ENCODE data around the gene SCAMP4. TPM values are rescaled to one million over a fixed set of nuclear protein-coding genes. Genes with fewer than 3 reads are reported as not detected.
A peak's percentile ranks its signal among the peaks of the same experiment; 100 is the strongest.

SCAMP4 gene
- total RNA-seq, 4 donors from 2014 or later: 48.6 to 73.4 (median 58.1) TPM

DNA sequence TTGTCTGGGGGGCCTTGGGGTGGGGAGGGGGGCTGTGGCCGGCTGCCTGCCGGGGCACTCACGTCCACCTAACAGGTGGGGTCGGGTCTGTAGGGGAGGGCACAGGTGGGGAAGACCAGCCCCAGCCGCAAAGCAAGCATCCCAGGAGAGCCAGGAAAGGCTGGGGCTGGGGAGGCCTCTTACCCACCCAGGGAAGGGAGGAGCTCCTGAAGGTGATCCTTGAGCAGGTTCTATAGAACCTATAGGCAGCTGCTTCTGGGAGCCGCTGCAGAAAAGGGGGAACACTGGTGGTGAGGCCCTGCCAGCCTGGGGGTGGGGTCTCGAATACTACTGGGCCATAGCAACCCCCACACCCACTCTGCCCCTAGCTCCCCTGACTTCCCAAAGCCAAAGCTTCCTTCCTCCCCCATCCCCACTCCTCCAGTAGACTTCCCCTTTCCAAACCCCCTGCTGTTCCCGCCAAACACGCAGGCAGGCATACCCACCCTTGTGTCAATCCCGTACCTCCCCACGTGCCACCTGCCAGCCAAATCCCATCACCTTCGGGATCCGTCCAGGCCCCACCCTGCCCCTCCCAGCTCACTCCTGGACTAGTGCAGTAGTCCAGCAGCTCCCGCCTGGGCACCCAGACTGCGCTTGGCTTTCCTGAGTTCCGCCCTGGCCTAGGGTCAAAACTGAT, 47.4 kb upstream of the SCAMP4 start:
- H3K36me3 ChIP-seq: no peaks in the 10 kb centered on the region
- peak overlapping the region in 1 of 2 donors; percentile 57 for H3K4me3 ChIP-seq
- peaks cover 0 to 99% (median 78%) of the 10 kb centered on the region in 3 donors for H3K4me1 ChIP-seq
- peak overlapping the region; percentile 54 to 89 (median 84) for H3K27ac ChIP-seq
- no peaks in the 10 kb centered on the region for H3K9me3 ChIP-seq
- no peak for ATAC-seq
- no peak for TF ChIP-seq CTCF (IDR thresholded peaks at IDR 0.05)
- no peak for TF ChIP-seq POLR2AphosphoS5 (IDR thresholded peaks at IDR 0.05)
- TF ChIP-seq POLR2A (IDR thresholded peaks at IDR 0.05): no peak
- no peak for TF ChIP-seq EP300 (IDR thresholded peaks at IDR 0.05)
- H3K27me3 ChIP-seq: peaks cover 67% of the 10 kb centered on the region
- 31 to 36% methylated on average over 7 of the region's 16 CpGs for WGBS, 2 donors (ENCODE audit: low coverage in 1 of 2)

DNA sequence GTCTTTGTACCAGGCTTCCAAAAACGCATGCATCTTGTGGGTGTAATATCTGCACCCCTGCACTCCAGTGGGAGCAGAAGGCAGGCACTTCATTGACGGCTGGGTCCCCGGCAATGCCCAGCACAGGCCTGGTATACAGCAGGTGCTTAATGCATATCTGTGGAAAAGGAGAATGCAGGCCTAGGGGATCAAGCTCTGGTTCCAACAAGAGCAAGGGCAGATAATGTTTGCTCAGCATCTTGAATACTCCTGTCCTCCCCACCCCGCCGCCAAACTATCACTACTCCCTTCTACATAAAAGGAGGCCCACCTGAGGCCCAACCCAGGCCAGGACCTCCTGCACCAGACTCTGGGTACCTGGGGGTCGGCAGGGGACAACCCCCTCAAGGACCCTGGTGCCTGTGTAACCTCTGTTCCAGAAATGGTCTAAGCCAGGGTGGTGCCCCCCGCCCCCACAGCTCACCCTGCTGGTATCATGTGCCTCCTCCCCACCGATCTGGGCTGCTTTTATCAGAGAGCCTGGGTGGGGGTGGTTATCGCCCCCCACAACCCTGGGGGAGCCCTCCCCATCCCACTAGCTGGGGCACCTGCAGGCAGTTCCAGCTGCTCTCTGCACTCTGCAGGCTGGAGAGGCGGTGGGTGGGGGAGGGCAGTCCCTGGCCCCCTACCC, 46.7 kb upstream of the SCAMP4 start:
- peak overlapping the region in 3 of 4 donors; percentile 82 to 89 (median 85) for H3K27ac ChIP-seq
- peaks cover 67% of the 10 kb centered on the region for H3K27me3 ChIP-seq
- H3K9me3 ChIP-seq: no peaks in the 10 kb centered on the region
- H3K36me3 ChIP-seq: no peaks in the 10 kb centered on the region
- no peak for ATAC-seq
- 63% methylated on average over 2 of the region's 10 CpGs; no CpG with 5 or more reads in 1 of the 2 donors for WGBS, 2 donors (ENCODE audit: low coverage in 1 of 2)
- TF ChIP-seq CTCF (IDR thresholded peaks at IDR 0.05) (no peak), POLR2AphosphoS5 (IDR thresholded peaks at IDR 0.05) (no peak), EP300 (IDR thresholded peaks at IDR 0.05) (no peak), POLR2A (IDR thresholded peaks at IDR 0.05) (no peak)
- peaks cover 0 to 91% (median 76%) of the 10 kb centered on the region in 3 donors for H3K4me1 ChIP-seq
- H3K4me3 ChIP-seq: no peak overlapping the region

GRCh38 chr19:1859331-1859781, 45.8 kb upstream of the SCAMP4 start:
- 19 to 23% methylated on average over 3 to 10 of the region's 18 CpGs for WGBS, 2 donors (ENCODE audit: low coverage in 1 of 2)
- peaks cover 67% of the 10 kb centered on the region for H3K27me3 ChIP-seq

GRCh38 chr19:1860042-1860775, 45.0 kb upstream of the SCAMP4 start:
- Histone ChIP-seq H3K4me1 (peaks cover 0 to 85% (median 63%) of the 10 kb centered on the region in 3 donors), H3K4me3 (peak overlapping the region in 1 of 2 donors; percentile 8), H3K9me3 (no peaks in the 10 kb centered on the region), H3K27me3 (peaks cover 65% of the 10 kb centered on the region), H3K36me3 (no peaks in the 10 kb centered on the region), H3K27ac (peak overlapping the region in 3 of 4 donors; percentile 82 to 89 (median 85))
- ATAC-seq: no peak
- no CpG with 5 or more reads among the region's 32 CpGs for WGBS, 2 donors (ENCODE audit: low coverage in 1 of 2)
- TF ChIP-seq POLR2A (IDR thresholded peaks at IDR 0.05) (no peak), EP300 (IDR thresholded peaks at IDR 0.05) (no peak), CTCF (IDR thresholded peaks at IDR 0.05) (no peak), POLR2AphosphoS5 (IDR thresholded peaks at IDR 0.05) (no peak)

More at GRCh38 chr19:1859331-1859781, 45.8 kb upstream of the SCAMP4 start:
- no peak for ATAC-seq
- Histone ChIP-seq H3K36me3 (no peaks in the 10 kb centered on the region), H3K27ac (peak overlapping the region in 3 of 4 donors; percentile 82 to 89 (median 85)), H3K4me1 (peaks cover 0 to 85% (median 69%) of the 10 kb centered on the region in 3 donors), H3K9me3 (no peaks in the 10 kb centered on the region), H3K4me3 (no peak overlapping the region)
- no peak for TF ChIP-seq POLR2A (IDR thresholded peaks at IDR 0.05)
- TF ChIP-seq POLR2AphosphoS5 (IDR thresholded peaks at IDR 0.05): no peak
- no peak for TF ChIP-seq CTCF (IDR thresholded peaks at IDR 0.05)
- TF ChIP-seq EP300 (IDR thresholded peaks at IDR 0.05): no peak
